WI38 (cell line): ENCODE measurements around the gene TAF5L.

ENCODE experiments used
- H3K4me3 ChIP-seq: 2 replicates; pipeline ENCODE4 v1.5.1; 2011; ENCODE audit warnings: low read depth, mild to moderate bottlenecking, control low read depth, low read length
- CTCF ChIP-seq: IDR thresholded peaks from 2 replicates; pipeline ENCODE4 v1.5.1; 2012; ENCODE audit warnings: low read depth, mild to moderate bottlenecking, control low read depth, low read length

Gene TAF5L

GRCh38 chr1:229547542-229547941, 78.4 kb downstream of the TAF5L start:
- no peak for TF ChIP-seq CTCF
- no peak overlapping the region for H3K4me3 ChIP-seq

GRCh38 chr1:229544587-229544986, 81.3 kb downstream of the TAF5L start:
- no peak overlapping the region for H3K4me3 ChIP-seq
- no peak for TF ChIP-seq CTCF
